ENCODE results near the gene SLC12A5.

Gene SLC12A5

DNA sequence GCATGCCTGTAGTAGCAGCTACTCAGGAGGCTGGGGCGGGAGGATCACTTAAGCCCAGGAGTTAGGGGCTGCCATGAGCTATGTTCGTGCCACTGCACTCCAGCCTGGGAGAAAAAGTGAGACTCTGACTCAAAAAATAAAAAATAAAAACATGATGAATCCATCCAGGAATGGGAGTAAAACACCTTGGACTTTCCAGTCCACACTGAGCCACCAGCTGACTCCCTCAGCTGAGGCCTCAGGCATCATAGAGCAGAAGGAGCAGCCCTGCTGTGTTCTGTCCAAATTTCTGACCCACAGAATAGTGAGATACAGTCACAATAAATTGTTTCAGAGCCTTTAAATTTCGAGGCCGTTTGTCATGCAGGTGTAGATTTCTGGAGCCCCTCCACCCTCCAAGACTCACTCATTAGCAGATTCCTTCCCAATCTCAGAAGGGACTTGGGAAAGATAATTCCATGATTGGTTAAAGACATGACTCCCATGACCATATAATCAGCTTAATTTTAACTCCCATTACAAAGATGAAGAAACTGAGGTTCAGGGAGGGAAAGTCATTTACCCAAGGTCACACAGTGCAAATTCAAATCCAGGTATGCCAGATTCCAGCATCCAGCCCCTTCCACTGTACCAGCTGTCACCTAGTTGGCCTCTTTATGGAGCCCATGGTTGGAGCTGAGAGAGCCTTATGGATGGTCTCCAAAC, 29.3 kb upstream of the SLC12A5 start:
- no peaks in the 10 kb centered on the region for H3K9me3 Mint-ChIP-seq
- H3K4me3 Mint-ChIP-seq, result no peak overlapping the region
- peaks cover 39 to 53% of the 10 kb centered on the region in 2 donors for H3K4me1 Mint-ChIP-seq
- H3K27me3 Mint-ChIP-seq, result peaks cover 20 to 39% of the 10 kb centered on the region in 2 donors
- no peak for ATAC-seq (replicated peaks)
- H3K36me3 Mint-ChIP-seq, result no peaks in the 10 kb centered on the region
- no peak for DNase-seq
- no peak overlapping the region for H3K27ac Mint-ChIP-seq

DNA sequence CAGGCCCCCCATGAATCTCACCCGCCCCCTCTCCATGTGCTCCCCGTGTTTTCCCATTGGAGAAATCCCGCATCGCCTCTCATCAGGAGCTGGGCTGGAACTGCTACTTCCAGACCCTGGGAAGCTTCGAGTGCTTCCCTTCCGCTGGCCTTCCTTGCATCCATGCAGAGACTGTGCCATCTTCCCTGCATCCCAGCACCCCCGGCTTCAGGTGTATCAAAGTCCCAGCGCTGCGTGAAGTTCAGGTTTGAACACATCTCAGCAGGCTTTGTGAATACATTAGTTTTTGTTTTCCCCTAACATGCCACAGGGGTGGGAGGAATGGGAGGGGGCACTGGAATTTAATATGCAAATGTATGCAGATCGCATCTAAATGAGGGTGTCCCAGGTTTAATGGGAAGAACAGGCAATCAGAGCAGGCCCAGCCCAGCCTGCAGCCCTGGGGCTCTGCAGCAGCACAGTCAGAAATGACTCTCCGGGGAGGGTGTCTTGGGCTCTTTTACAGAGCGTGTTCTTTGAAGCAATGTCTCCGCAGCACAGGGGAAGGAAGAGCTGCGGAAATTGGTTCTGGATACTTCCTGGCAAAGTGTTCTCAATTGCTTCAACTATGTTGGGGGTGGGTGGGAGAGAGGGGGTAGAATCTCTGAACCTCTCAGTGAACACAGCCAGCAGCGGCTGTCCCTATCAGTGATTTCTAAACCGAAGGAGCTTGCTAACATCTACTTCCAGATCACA, 28.6 kb upstream of the SLC12A5 start:
- no peak for ATAC-seq (replicated peaks)

GRCh38 chr20:46001498-46001897, 27.5 kb upstream of the SLC12A5 start:
- Mint-ChIP-seq H3K27ac (no peak overlapping the region), H3K36me3 (no peaks in the 10 kb centered on the region), H3K4me1 (peaks cover 49 to 60% of the 10 kb centered on the region in 2 donors)

More for the DNA sequence above, 28.6 kb upstream of the SLC12A5 start:
- Mint-ChIP-seq H3K27me3 (peaks cover 20 to 32% of the 10 kb centered on the region in 2 donors), H3K4me3 (no peak overlapping the region), H3K9me3 (no peaks in the 10 kb centered on the region), H3K4me1 (peaks cover 42 to 55% of the 10 kb centered on the region in 2 donors), H3K27ac (no peak overlapping the region), H3K36me3 (no peaks in the 10 kb centered on the region)
- no peak for DNase-seq

DNA sequence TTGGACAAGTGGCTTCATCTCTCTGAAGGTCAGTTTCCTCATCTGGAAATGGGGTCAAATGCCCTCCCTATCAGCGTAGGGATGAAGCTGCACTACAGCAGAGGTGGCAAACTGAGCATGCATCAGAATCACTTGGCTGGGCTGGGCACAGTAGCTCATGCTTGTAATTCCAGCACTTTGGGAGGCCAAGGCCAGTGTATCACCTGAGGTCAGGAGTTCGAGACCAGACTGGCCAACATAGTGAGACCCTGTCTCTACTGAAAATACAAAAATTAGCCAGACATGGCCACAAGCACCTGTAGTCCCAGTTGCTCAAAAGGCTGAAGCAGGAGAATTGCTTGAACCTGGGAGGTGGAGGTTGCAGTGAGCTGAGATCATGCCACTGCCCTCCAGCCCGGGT, 27.0 kb upstream of the SLC12A5 start:
- ATAC-seq (replicated peaks) (no peak), DNase-seq (no peak)
- Mint-ChIP-seq H3K27me3 (peaks cover 18 to 19% of the 10 kb centered on the region in 2 donors), H3K4me1 (peaks cover 50 to 64% of the 10 kb centered on the region in 2 donors), H3K4me3 (no peak overlapping the region), H3K36me3 (no peaks in the 10 kb centered on the region), H3K9me3 (no peaks in the 10 kb centered on the region), H3K27ac (no peak overlapping the region)

More at GRCh38 chr20:46001498-46001897, 27.5 kb upstream of the SLC12A5 start:
- DNase-seq, result no peak
- H3K27me3 Mint-ChIP-seq, result peaks cover 20 to 22% of the 10 kb centered on the region in 2 donors
- ATAC-seq (replicated peaks), result no peak
- H3K4me3 Mint-ChIP-seq, result no peak overlapping the region
- H3K9me3 Mint-ChIP-seq, result no peaks in the 10 kb centered on the region

- ATAC-seq (replicated peaks) (no peak), DNase-seq (no peak)
- H3K4me1 Mint-ChIP-seq, result peaks cover 54 to 66% of the 10 kb centered on the region in 2 donors
- H3K4me3 Mint-ChIP-seq, result no peak overlapping the region
- H3K27ac Mint-ChIP-seq, result no peak overlapping the region
- no peaks in the 10 kb centered on the region for H3K9me3 Mint-ChIP-seq
- no peaks in the 10 kb centered on the region for H3K36me3 Mint-ChIP-seq
- peaks cover 9 to 16% of the 10 kb centered on the region in 2 donors for H3K27me3 Mint-ChIP-seq
These were observed 24.8 kb upstream of the SLC12A5 start for GRCh38 chr20:46004187-46004586.

DNA sequence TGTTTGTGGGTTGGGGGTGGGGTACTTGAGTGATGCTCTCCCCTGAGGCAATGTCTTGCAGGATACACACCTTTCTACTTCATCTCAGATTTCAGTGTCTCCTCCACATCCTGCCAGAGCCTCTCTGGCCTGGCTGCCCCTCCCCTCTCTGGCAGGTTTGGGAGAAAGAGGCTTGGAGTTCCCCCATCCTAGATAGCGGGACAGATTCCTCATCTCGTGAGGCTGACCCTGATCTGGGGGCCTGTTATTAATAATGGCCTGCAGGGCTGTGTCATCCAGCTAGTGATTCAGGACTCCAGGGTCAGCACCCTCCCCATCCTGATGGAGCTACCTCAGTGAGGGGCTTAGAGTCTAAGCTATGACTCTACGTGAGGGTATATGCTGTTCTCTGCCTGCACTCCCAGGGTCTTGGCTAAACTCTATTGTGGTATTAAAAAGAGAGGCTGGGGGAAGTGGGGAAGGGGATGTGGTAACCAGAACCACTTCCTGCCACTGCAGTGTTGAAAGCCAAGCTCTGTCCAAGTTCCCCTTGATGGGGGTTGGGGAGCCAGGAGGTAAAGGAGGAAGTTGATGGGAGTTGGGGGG, 24.0 kb upstream of the SLC12A5 start:
- Mint-ChIP-seq H3K27ac (peak overlapping the region; percentile 81), H3K27me3 (peaks cover 16 to 22% of the 10 kb centered on the region in 2 donors)
- DNase-seq, result no peak

DNA sequence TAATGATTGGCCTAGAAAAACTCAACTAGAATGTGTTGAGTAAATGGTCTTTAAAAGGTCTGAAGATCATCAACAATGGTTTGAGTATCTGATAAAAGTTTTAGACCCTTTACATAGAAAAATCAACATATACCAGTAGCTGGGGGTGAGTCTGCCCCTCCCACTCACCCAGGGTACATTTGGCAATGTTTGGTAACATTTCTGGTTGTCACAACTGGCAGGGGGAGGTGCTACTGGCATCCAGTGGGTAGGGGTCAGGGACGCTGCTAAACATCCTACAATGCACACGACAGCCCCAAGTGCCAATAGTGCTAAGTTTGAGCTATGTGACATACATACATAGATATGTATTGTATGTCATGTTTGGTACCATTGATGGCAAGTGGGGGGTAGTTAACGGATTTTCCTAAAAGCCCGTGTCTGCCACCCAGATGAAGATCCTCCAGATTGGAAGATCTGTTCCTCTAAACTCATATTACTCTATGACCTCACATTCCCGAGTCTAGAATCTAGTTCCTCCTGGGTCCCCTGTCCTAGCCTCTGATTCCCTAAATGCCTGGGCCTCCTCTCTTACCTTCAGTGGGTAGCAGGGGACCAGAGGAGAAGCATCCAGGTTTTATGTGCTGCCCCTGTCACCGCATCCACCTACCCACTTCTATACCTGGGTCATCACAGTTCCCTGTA, 22.9 kb upstream of the SLC12A5 start:
- peaks cover 61 to 74% of the 10 kb centered on the region in 2 donors for H3K4me1 Mint-ChIP-seq
- peaks cover 23 to 25% of the 10 kb centered on the region in 2 donors for H3K27me3 Mint-ChIP-seq
- no peak overlapping the region for H3K4me3 Mint-ChIP-seq
- ATAC-seq (replicated peaks), result no peak
- DNase-seq, result no peak
- peaks cover 0 to 3% of the 10 kb centered on the region in 2 donors for H3K9me3 Mint-ChIP-seq
- no peak overlapping the region for H3K27ac Mint-ChIP-seq
- no peaks in the 10 kb centered on the region for H3K36me3 Mint-ChIP-seq

More for the DNA sequence above, 24.0 kb upstream of the SLC12A5 start:
- H3K9me3 Mint-ChIP-seq, result no peaks in the 10 kb centered on the region
- H3K4me3 Mint-ChIP-seq, result peak overlapping the region; percentile 34 to 43
- H3K4me1 Mint-ChIP-seq, result peaks cover 60 to 71% of the 10 kb centered on the region in 2 donors
- no peaks in the 10 kb centered on the region for H3K36me3 Mint-ChIP-seq
- ATAC-seq (replicated peaks), result peak; percentile 49 to 70

DNA sequence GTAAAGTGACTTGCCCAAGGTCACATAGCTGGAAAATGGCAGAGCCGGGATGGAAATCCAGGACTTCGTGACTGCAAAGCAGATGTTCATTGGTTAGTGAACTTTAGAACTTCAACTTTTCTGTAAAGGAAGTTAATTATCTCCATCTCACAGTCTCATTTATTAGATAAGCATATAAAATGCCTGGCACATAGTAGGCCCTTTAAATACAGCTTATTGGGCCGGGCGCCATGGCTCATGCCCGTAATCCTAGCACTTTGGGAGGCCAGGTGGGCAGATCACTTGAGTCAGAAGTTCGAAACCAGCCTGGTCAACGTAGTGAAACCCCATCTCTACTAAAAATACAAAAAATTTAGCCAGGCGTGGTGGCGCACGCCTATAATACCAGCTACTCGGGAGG, 22.1 kb upstream of the SLC12A5 start:
- peaks cover 67 to 82% of the 10 kb centered on the region in 2 donors for H3K4me1 Mint-ChIP-seq
- DNase-seq, result no peak
- no peak for ATAC-seq (replicated peaks)
- peaks cover 31 to 33% of the 10 kb centered on the region in 2 donors for H3K27me3 Mint-ChIP-seq
- H3K27ac Mint-ChIP-seq, result no peak overlapping the region
- peaks cover 6% of the 10 kb centered on the region in 2 donors for H3K36me3 Mint-ChIP-seq
- no peak overlapping the region for H3K4me3 Mint-ChIP-seq
- H3K9me3 Mint-ChIP-seq, result peaks cover 6 to 8% of the 10 kb centered on the region in 2 donors

- ATAC-seq (replicated peaks), result no peak
- no peak overlapping the region for H3K4me3 Mint-ChIP-seq
- H3K27ac Mint-ChIP-seq, result no peak overlapping the region
- no peak for DNase-seq
- peaks cover 73 to 88% of the 10 kb centered on the region in 2 donors for H3K4me1 Mint-ChIP-seq
- H3K27me3 Mint-ChIP-seq, result peaks cover 38 to 40% of the 10 kb centered on the region in 2 donors
- H3K36me3 Mint-ChIP-seq, result peaks cover 6 to 7% of the 10 kb centered on the region in 2 donors
- H3K9me3 Mint-ChIP-seq, result peaks cover 6 to 8% of the 10 kb centered on the region in 2 donors
These were observed 21.3 kb upstream of the SLC12A5 start for GRCh38 chr20:46007671-46008070.

GRCh38 chr20:46009816-46010215, 19.2 kb upstream of the SLC12A5 start:
- ATAC-seq (replicated peaks) (no peak), DNase-seq (no peak)
- H3K9me3 Mint-ChIP-seq, result peaks cover 6 to 8% of the 10 kb centered on the region in 2 donors
- H3K27me3 Mint-ChIP-seq, result peaks cover 46 to 62% of the 10 kb centered on the region in 2 donors
- H3K4me3 Mint-ChIP-seq, result no peak overlapping the region
- peak overlapping the region; percentile 56 for H3K27ac Mint-ChIP-seq
- peaks cover 70 to 95% of the 10 kb centered on the region in 2 donors for H3K4me1 Mint-ChIP-seq
- H3K36me3 Mint-ChIP-seq, result peaks cover 6 to 7% of the 10 kb centered on the region in 2 donors

DNA sequence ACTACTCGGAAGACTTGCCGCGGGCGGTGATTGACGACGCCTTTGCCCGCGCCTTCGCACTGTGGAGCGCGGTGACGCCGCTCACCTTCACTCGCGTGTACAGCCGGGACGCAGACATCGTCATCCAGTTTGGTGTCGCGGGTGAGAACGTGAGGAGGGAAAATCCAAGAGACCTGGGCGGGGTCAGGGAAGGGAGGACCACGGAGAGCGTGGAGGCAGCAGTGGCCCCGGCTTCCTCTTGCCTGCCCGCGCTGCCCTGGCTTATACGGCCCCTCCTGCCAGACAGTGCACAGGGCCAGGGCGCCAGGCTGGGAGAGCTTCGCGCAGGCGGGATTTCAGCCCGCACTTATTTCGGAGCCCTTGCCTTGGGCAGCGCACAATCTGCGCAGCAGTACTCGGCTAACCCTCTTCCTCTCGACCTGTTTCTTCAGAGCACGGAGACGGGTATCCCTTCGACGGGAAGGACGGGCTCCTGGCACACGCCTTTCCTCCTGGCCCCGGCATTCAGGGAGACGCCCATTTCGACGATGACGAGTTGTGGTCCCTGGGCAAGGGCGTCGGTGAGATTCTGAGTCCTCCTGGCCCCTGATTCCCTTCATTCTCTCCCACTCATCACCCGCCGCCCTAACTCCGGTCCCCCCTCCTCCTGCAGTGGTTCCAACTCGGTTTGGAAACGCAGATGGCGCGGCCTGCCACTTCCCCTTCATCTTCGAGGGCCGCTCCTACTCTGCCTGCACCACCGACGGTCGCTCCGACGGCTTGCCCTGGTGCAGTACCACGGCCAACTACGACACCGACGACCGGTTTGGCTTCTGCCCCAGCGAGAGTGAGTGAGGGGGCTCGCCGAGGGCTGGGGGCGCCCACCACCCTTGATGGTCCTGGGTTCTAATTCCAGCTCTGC, 18.3 kb upstream of the SLC12A5 start:
- Mint-ChIP-seq H3K27ac (peak overlapping the region; percentile 94), H3K4me3 (peak overlapping the region; percentile 54 to 66), H3K4me1 (peaks cover 65 to 91% of the 10 kb centered on the region in 2 donors), H3K9me3 (peaks cover 6 to 8% of the 10 kb centered on the region in 2 donors), H3K36me3 (peaks cover 6 to 7% of the 10 kb centered on the region in 2 donors), H3K27me3 (peaks cover 47 to 67% of the 10 kb centered on the region in 2 donors)
- ATAC-seq (replicated peaks) (peak; percentile 6 to 33), DNase-seq (no peak)

DNA sequence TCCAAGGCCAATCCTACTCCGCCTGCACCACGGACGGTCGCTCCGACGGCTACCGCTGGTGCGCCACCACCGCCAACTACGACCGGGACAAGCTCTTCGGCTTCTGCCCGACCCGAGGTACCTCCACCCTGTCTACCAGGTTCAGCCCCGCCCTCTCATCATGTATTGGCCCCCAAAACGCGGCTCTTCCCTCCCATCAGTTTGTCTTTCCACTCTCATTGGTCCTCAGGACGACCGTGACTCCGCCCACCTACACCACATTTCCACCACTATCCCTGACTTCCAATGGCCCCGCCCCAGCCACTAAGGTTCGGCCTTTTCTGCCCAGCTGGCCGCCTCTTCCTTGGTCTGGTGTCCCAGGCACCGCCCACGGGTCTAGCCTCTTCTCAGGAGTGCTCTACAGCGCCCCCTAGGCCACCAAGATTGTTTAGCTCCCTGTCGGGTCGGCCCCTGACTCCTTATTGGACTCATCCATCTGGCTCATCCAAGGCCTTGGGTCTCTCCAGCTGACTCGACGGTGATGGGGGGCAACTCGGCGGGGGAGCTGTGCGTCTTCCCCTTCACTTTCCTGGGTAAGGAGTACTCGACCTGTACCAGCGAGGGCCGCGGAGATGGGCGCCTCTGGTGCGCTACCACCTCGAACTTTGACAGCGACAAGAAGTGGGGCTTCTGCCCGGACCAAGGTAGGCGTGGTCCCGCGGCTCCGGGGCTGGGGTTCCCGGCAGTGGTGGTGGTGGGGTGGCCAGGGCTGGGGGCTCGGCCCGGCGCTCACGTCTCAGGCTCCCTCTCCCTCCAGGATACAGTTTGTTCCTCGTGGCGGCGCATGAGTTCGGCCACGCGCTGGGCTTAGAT, 17.2 kb upstream of the SLC12A5 start:
- peaks cover 6 to 8% of the 10 kb centered on the region in 2 donors for H3K9me3 Mint-ChIP-seq
- peak overlapping the region; percentile 94 for H3K27ac Mint-ChIP-seq
- H3K4me1 Mint-ChIP-seq, result peaks cover 61 to 82% of the 10 kb centered on the region in 2 donors
- ATAC-seq (replicated peaks), result no peak
- H3K4me3 Mint-ChIP-seq, result peak overlapping the region; percentile 66 to 70
- peaks cover 50 to 70% of the 10 kb centered on the region in 2 donors for H3K27me3 Mint-ChIP-seq
- DNase-seq, result no peak
- peaks cover 6 to 7% of the 10 kb centered on the region in 2 donors for H3K36me3 Mint-ChIP-seq

Data from stimulated activated naive B cell treated with anti-CD40 and anti-IgM and Interleukin-4, amounts not matched to agents 10 μg/mL and 1 μg/mL and 100 μg/mL, for 72 hours (primary cell).